DOHH2 (cell line): ENCODE results near the gene TRIL.

ENCODE experiments used
- H3F3A ChIP-seq: fragments of 200-600 bp; sonication (generic), shearing (Covaris generic); 2 replicates; pipeline ENCODE4 v1.6.0; 2016; ENCODE audit warnings: antibody characterized with exemption, mild to moderate bottlenecking; ENCODE audit not compliant: control insufficient read depth, insufficient read depth
- H3K27ac ChIP-seq: fragments of 200-600 bp; sonication (generic); 2 replicates; pipeline ENCODE4 v1.5.1; 2014; ENCODE audit warnings: low read depth, mild to moderate bottlenecking, low read length, moderate library complexity
- H3K27me3 ChIP-seq: fragments of 200-600 bp; sonication (generic); 2 replicates; pipeline ENCODE4 v1.6.1; 2014; ENCODE audit warnings: mild to moderate bottlenecking, low read length, mixed read lengths; ENCODE audit not compliant: control insufficient read depth
- H3K36me3 ChIP-seq: fragments of 200-600 bp; sonication (generic); 2 replicates; pipeline ENCODE4 v1.6.1; 2014; ENCODE audit warnings: mild to moderate bottlenecking, low read length, moderate library complexity, mixed read lengths; ENCODE audit not compliant: control insufficient read depth
- H3K4me1 ChIP-seq: fragments of 200-600 bp; sonication (generic); 2 replicates; pipeline ENCODE4 v1.6.1; 2014; ENCODE audit warnings: mild to moderate bottlenecking, low read length, mixed read lengths; ENCODE audit not compliant: control insufficient read depth
- H3K4me2 ChIP-seq: fragments of 200-600 bp; sonication (generic); 2 replicates; pipeline ENCODE4 v1.6.0; 2014; ENCODE audit warnings: mild to moderate bottlenecking, low read length, moderate library complexity
- H3K4me3 ChIP-seq: fragments of 200-600 bp; sonication (generic); 2 replicates; pipeline ENCODE4 v1.5.1; 2014; ENCODE audit warnings: mild to moderate bottlenecking, low read length, mixed read lengths
- H3K79me2 ChIP-seq: fragments of 200-600 bp; sonication (generic); 2 replicates; pipeline ENCODE4 v1.6.1; 2014; ENCODE audit warnings: mild to moderate bottlenecking, low read length, mixed read lengths; ENCODE audit not compliant: control insufficient read depth
- H3K9me2 ChIP-seq: fragments of 200-600 bp; sonication (generic); replicated peaks from 2 replicates; pipeline ENCODE4 v1.6.1; 2014; ENCODE audit warnings: mild to moderate bottlenecking, low read length, mixed read lengths; ENCODE audit not compliant: control insufficient read depth
- H3K9me3 ChIP-seq: fragments of 200-600 bp; sonication (generic); 2 replicates; pipeline ENCODE4 v1.6.1; 2014; ENCODE audit warnings: antibody characterized with exemption, low read length, mixed read lengths; ENCODE audit not compliant: control insufficient read depth, insufficient read depth
- H4K20me1 ChIP-seq: fragments of 200-600 bp; sonication (generic); 2 replicates; pipeline ENCODE4 v1.6.0; 2014; ENCODE audit warnings: low read depth, mild to moderate bottlenecking, antibody characterized with exemption, low read length, moderate library complexity; ENCODE audit not compliant: control insufficient read depth, insufficient read depth
- EZH2phosphoT487 ChIP-seq: fragments of 200-600 bp; sonication (generic); IDR thresholded peaks from 2 replicates; pipeline ENCODE4 v1.6.1; 2017; ENCODE audit warnings: borderline replicate concordance, mild to moderate bottlenecking, antibody characterized with exemption, low read length, moderate library complexity, mixed read lengths
- TF ChIP-seq, protein P1 (sequence below): fragments of 200-600 bp; sonication (generic); IDR thresholded peaks from one replicate; pipeline ENCODE4 v1.5.1; 2014; ENCODE audit warnings: antibody characterized with exemption, mild to moderate bottlenecking, low read depth, low read length; ENCODE audit not compliant: poor library complexity, severe bottlenecking

The TRIL gene

DNA sequence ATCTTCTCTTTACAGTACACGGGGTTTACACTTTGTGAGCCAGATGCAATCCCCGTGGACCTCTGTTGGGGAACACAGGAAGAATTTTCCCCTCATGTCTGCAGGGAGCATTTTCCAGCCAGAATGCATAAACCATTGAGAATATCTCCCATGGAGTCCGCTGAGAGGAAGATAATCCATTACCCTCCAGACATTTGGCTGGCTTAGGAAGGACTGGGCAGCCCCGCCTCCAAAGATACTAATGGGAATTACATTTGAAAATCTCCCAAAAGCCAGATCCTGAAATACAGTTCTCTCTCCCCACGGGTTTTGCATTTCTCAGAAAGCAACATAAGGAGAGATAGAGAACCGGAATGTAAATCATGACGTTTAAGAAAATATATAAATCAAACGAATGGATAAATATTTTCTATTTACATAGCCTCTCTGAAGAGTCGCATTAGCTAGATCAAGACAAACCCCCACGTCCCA, 53.5 kb downstream of the TRIL start:
- H3K27ac ChIP-seq, result no peak overlapping the region
- no peaks in the 10 kb centered on the region for H3F3A ChIP-seq
- TF ChIP-seq, protein P1, sequence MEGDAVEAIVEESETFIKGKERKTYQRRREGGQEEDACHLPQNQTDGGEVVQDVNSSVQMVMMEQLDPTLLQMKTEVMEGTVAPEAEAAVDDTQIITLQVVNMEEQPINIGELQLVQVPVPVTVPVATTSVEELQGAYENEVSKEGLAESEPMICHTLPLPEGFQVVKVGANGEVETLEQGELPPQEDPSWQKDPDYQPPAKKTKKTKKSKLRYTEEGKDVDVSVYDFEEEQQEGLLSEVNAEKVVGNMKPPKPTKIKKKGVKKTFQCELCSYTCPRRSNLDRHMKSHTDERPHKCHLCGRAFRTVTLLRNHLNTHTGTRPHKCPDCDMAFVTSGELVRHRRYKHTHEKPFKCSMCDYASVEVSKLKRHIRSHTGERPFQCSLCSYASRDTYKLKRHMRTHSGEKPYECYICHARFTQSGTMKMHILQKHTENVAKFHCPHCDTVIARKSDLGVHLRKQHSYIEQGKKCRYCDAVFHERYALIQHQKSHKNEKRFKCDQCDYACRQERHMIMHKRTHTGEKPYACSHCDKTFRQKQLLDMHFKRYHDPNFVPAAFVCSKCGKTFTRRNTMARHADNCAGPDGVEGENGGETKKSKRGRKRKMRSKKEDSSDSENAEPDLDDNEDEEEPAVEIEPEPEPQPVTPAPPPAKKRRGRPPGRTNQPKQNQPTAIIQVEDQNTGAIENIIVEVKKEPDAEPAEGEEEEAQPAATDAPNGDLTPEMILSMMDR, result no peak
- no peak for TF ChIP-seq EZH2phosphoT487
- H3K79me2 ChIP-seq, result no peaks in the 10 kb centered on the region
- no peaks in the 10 kb centered on the region for H3K9me3 ChIP-seq
- no peaks in the 10 kb centered on the region for H4K20me1 ChIP-seq
- no peaks in the 10 kb centered on the region for H3K4me1 ChIP-seq
- peaks cover 9% of the 10 kb centered on the region; the same call in 1 of the 2 replicates for H3K27me3 ChIP-seq
- H3K9me2 ChIP-seq, result no peaks in the 10 kb centered on the region
- no peaks in the 10 kb centered on the region for H3K36me3 ChIP-seq
- H3K4me3 ChIP-seq, result no peak overlapping the region
- no peak overlapping the region for H3K4me2 ChIP-seq

DNA sequence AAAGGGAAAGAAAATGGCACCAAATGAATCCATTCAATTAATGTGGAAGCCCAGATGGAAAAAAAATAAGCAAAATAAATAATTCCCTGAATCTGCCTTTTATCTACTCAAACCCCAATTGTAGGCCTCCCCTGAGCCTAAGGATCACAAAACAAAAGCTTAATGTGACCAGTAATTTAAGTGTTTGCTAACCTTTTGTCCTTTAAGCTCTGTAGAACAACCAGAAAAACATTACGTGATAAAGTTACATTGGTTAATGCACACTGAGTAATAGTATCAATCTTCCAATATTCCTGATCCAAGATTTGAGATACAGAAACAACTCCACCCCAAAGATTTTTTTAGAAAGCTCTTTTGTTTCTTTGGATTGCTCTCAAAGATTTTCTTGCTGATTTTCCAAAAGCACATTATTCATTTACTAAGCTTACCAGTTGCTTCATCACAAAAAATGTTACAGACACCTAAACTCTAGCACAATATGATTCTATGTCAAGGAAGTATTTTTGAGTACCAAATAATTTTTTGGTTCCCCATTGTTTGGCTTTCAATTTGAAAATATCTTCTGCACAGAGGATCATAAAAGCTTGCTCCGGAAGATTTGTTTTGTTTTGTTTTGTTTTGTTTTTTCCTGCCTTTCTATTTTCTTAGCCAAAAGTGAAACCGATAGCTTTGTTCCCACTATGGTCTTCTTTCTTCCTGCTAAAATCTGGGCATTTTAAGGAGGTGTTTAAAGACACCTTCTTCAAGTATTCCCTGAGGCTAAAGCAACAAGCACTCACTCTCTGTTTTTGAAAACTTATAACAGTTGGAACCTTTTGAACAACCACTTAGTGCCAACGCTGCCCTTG, 54.2 kb downstream of the TRIL start:
- Histone ChIP-seq H3K9me2 (no peaks in the 10 kb centered on the region), H3K27ac (no peak overlapping the region), H3K4me1 (no peaks in the 10 kb centered on the region), H3K4me3 (no peak overlapping the region), H3K4me2 (no peak overlapping the region), H3K79me2 (no peaks in the 10 kb centered on the region), H4K20me1 (no peaks in the 10 kb centered on the region), H3F3A (no peaks in the 10 kb centered on the region), H3K9me3 (no peaks in the 10 kb centered on the region), H3K36me3 (no peaks in the 10 kb centered on the region), H3K27me3 (peaks cover 9% of the 10 kb centered on the region; the same call in 1 of the 2 replicates)
- no peak for TF ChIP-seq EZH2phosphoT487
- TF ChIP-seq, protein P1, result no peak
